ENCODE data around the gene RBPMS2.
"Not testable (repeated sequence)": the region's sequence is repeated elsewhere in the genome, so short reads cannot be mapped to it uniquely, and the experiment has no call there.

Gene RBPMS2

GRCh38 chr15:64753480-64754185, 21.8 kb downstream of the RBPMS2 start:
- no peak for DNase-seq

GRCh38 chr15:64751464-64751863, 23.9 kb downstream of the RBPMS2 start:
- no peak for DNase-seq

GRCh38 chr15:64749999-64750657, 25.3 kb downstream of the RBPMS2 start:
- DNase-seq = no peak

- DNase-seq = no peak
Measured at GRCh38 chr15:64749167-64749566, 26.2 kb downstream of the RBPMS2 start.

- DNase-seq = no peak
Measured at GRCh38 chr15:64748251-64748650, 27.1 kb downstream of the RBPMS2 start.

GRCh38 chr15:64747578-64747977, 27.8 kb downstream of the RBPMS2 start:
- no peak for DNase-seq

GRCh38 chr15:64746921-64747320, 28.5 kb downstream of the RBPMS2 start:
- no peak for DNase-seq

- DNase-seq = no peak
Measured at GRCh38 chr15:64746356-64746755, 29.0 kb downstream of the RBPMS2 start.

- no peak for DNase-seq
Measured at GRCh38 chr15:64743691-64744090, 31.7 kb downstream of the RBPMS2 start.

- no peak for DNase-seq
Measured at GRCh38 chr15:64742921-64743320, 32.5 kb downstream of the RBPMS2 start.

GRCh38 chr15:64742385-64742784, 33.0 kb downstream of the RBPMS2 start:
- no peak for DNase-seq

GRCh38 chr15:64741708-64742107, 33.7 kb downstream of the RBPMS2 start:
- not testable (repeated sequence) for DNase-seq

- DNase-seq = no peak
Measured at GRCh38 chr15:64740311-64741170, 34.8 kb downstream of the RBPMS2 start.

GRCh38 chr15:64739577-64740143, 35.7 kb downstream of the RBPMS2 start:
- DNase-seq = no peak

GRCh38 chr15:64739156-64739555, 36.2 kb downstream of the RBPMS2 start:
- no peak for DNase-seq

GRCh38 chr15:64738226-64739095, 36.9 kb downstream of the RBPMS2 start:
- no peak for DNase-seq

- DNase-seq = no peak
Measured at GRCh38 chr15:64732156-64732860, 43.1 kb downstream of the RBPMS2 start.

- DNase-seq = no peak
Measured at GRCh38 chr15:64731805-64732151, 43.6 kb downstream of the RBPMS2 start.

GRCh38 chr15:64731012-64731804, 44.2 kb downstream of the RBPMS2 start:
- peak; percentile 85 to 89 for DNase-seq

- DNase-seq = no peak
Measured at GRCh38 chr15:64730151-64730550, 45.2 kb downstream of the RBPMS2 start.

GRCh38 chr15:64720188-64720587, 55.2 kb downstream of the RBPMS2 start:
- DNase-seq = no peak

Data from activated CD4-positive, alpha-beta T cell treated with anti-CD3 and anti-CD28 coated beads, Interleukin-2, amount 50 U/mL, for 4 hours (primary cell).